ENCODE data around the gene KRT4.

DNA sequence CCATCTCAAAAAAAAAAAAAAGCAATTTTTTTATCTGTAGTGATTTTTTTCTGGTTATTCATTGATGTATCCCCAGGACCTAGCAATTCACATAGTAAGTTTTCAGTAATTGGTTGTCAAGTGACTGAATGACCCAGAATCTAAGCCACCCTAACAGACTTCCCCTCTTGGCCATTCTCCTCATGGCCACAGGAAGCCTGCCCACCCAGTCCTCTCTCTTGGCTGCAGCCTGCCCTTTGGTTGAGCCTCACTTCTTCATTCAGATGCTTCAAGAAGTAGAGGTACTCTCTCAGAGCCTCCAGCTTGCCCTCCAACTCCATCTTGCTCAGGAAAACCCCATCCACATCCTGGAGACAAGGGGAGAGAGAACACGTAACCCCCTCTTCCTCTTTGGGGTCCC, 32.0 kb upstream of the KRT4 start:
- TF ChIP-seq, protein P1, sequence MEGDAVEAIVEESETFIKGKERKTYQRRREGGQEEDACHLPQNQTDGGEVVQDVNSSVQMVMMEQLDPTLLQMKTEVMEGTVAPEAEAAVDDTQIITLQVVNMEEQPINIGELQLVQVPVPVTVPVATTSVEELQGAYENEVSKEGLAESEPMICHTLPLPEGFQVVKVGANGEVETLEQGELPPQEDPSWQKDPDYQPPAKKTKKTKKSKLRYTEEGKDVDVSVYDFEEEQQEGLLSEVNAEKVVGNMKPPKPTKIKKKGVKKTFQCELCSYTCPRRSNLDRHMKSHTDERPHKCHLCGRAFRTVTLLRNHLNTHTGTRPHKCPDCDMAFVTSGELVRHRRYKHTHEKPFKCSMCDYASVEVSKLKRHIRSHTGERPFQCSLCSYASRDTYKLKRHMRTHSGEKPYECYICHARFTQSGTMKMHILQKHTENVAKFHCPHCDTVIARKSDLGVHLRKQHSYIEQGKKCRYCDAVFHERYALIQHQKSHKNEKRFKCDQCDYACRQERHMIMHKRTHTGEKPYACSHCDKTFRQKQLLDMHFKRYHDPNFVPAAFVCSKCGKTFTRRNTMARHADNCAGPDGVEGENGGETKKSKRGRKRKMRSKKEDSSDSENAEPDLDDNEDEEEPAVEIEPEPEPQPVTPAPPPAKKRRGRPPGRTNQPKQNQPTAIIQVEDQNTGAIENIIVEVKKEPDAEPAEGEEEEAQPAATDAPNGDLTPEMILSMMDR (IDR thresholded peaks at IDR 0.05): no peak
- TF ChIP-seq POLR2AphosphoS5 (IDR thresholded peaks at IDR 0.05): no peak

All from gastroesophageal sphincter (tissue), 3 donors.